HG03025 (cell line): ENCODE results near the gene ZNF248.
A peak's percentile ranks its signal among the peaks of the same experiment; 100 is the strongest.
"Not testable (repeated sequence)": the region's sequence is repeated elsewhere in the genome, so short reads cannot be mapped to it uniquely, and the experiment has no call there.

Experiments
- ATAC-seq: cut with Tn5 transposase; IDR thresholded peaks from one replicate; pipeline ENCODE4 v1.9.1; 2021; ENCODE audit warnings: mild to moderate bottlenecking, moderate library complexity; ENCODE audit not compliant: unreplicated experiment, low FRiP score

ZNF248 gene

DNA sequence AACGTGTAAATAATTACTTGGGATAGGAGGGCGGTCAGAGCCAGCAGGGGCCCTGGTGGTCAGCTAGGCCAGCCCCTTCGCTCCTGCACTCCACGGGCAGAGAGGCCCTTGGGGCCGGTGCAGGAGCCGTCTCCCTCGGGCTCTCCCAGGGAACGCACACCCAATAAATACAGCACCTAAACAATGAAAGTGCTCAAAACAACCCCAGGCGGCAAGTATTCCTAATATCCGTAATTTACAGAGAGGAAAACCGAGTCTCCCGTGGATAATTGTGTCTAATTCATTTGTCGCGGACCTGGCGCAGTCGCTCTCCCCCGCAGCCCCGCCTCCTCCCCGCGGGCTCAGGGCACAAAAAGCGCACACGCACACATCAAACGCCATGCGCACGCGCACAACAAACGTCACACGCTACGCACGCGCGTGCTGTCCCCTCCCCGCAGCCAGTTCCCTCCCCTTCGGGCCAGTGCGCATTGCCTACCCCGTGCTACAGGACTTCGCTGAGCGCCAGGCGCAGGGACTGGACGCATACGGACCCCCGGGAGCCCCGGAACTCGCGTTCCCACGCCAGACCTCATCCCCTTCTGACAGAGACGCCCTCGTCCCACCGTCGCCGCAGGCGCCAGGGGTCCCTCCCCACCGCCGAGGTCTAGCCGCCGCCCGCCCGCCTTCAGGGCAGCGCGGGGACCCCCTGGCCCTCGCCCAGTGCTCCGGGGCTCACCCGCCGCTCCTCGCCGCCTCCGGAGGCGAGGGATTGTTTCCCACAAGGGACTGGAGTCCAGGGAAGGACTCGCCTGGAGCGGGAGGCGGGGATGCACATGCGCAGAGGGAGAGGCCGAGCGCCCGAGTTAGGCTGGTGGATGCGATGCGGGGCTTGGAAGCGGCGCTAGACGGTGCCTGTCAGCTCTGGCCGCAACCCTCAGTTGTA lies at the start of gene ZNF248:
Gene ZNF248, minus strand, starts transcription at position 324 of the 925 bp plus-strand sequence. CDS start 1,300 bp downstream, outside the sequence.
- ATAC-seq = peak; percentile 94

DNA sequence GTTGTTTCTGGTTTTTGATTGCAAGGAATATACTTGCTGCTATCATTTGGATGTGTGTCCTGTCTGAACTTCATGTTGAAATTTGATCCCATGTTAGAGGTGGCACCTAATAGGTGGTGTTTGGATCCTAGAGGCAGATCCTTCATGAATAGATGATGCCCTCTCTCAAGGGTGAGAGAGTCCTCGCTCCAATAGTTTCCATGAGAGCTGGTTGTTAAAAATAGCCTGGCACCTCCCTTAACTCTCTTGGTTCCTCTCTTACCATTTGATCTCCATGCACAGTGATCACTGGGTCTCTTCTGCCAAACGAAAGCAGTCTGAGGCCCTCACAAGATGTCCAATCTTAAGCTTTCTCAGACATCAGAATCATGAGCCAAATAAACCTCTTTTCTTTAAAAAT lies 49.0 kb upstream of the ZNF248 start:
- ATAC-seq = no peak

GRCh38 chr10:37896436-37896835 lies 39.0 kb upstream of the ZNF248 start:
- no peak for ATAC-seq

DNA sequence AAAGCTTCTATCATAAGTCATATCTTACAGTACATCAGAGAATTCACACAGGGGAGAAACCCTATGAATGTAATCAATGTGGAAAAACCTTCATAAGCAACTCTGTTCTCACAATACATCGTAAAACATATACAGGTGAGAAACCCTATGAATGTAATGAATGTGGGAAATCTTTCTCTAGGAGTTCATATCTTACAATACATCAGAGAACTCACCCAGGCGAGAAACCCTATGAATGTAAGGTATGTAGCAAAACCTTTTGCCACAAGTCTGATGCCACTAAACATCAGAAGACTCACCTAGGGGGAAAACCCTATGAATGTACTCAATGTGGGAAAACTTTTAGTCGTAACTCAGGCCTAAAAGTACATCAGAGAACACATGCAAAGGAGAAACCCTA lies 38.3 kb upstream of the ZNF248 start:
- ATAC-seq = no peak

- no peak for ATAC-seq
These were observed 28.4 kb upstream of the ZNF248 start for GRCh38 chr10:37885850-37886249.

- no peak for ATAC-seq
These were observed 15.5 kb upstream of the ZNF248 start for GRCh38 chr10:37872955-37873354.

DNA sequence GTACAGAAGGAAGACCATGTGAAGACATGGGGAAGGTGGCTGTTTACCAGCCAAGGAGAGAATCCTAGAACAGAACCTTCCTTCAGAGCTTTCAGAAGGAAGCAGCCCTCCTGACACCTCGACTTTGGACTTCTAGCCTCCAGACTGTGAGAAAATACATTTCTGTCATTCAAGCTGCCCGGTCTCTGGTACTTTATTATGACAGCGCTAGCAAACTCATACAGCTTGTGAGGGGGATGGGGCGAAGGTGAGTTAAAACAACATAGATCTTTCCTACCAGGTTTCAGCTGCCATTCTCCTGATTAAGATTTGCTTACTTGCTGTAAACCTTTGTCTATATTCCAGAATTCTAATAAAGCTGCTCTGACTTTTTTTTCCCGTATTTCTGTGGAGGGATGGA lies 14.9 kb upstream of the ZNF248 start:
- ATAC-seq = no peak

DNA sequence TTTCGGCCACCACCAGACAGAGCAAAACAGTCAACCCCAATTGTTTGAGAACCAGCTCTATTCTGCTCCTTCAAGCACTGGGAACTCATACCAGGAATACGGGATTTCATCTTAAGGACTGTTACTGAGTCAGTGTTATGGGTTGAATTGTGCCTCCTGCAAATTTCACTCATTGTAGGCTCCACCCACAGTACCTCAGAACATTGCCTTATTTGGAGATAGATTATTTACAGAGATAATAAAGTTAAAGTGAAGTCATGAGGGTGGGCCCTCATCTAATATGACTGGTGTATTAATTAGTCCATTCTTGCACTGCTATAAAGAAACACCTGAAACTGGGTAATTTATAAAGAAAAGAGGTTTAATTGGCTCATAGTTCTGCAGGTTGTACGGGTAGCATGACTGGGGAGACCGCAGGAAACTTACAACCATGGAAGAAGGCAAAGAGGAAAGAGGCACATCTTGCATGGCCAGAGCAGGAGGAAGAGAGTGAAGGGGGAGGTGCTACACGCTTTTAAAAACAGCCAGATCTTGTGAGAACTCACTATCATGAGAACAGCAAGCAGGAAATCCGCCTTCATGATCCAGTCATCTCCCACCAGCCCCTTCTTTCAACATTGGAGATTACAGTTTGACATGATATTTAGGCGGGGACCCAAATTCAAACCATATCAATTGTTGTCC lies 14.3 kb upstream of the ZNF248 start:
- ATAC-seq = no peak

- ATAC-seq = no peak
These were observed 13.7 kb upstream of the ZNF248 start for GRCh38 chr10:37871143-37871542.

- ATAC-seq = no peak
These were observed 11.4 kb upstream of the ZNF248 start for GRCh38 chr10:37868796-37869195.

- no peak for ATAC-seq
These were observed 8.8 kb upstream of the ZNF248 start for GRCh38 chr10:37865957-37866803.

DNA sequence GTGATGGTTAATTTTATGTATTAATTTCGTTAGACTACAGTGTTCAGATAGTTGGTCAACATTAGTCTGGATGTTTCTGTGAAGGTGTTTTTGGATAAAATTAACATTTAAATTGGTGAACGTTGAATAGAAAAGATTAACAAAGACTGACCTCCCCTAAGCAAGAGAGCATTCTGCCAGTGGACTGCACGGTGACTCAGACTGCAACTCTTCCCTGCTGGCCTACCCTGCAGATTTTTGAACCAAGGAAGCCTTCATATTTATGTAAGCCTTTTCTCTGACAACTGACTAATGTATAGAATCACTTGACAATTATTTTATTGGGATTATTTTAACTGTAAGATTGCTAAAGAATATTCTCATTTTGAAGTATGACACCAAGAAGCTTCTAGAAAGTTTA lies 7.9 kb upstream of the ZNF248 start:
- no peak for ATAC-seq

DNA sequence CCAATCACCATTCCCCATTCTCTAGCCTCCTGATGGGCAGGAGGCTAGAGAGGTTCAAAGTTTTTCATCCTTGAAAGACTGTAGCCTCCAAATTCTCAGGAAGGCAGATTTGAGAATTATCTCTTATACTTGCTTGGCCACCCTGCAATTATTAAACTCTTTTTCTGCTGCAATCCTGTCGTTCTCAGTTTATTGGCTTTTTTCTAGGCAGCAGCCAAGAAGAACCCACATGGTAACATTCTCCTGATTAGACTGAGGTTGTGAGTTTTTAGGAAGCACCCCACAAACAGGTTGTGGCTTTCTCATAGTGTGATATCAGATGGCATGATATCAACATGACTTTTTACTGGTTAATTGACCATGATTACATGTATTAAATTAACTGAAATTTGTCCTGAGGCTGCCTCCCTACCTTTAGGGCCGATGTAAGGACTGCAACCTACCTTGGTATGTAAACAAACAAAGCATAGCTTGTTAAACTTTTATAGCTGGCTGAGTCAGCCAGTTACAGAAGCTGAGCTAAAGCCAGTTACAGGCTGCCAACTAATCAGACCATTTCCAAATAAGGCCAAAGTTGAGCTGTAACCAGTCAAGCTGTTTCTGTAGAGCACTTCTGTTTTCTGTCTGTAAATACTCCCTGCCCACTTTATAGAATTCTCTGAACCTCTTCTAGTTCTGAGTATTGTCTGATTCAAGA lies 3.2 kb upstream of the ZNF248 start:
- no peak for ATAC-seq

DNA sequence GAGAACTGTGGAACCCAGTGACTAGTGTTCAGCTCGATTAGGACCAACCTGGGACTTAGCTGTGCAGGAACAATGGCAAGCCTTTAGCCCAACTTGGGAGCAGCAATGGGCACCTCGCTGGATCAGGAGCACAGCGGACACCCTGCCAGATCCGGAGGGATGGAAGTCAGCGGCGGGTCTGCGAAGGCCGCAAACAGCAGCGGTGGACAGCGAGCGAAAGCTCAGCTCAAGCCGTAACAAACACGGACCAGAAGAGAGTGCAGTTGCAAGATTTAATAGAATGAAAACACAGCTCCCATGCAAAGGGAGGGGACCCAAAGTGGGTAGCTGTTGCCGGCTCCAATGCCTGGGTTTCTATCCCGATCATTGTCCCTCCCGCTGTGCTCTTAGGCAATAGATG lies 1.9 kb upstream of the ZNF248 start:
- ATAC-seq = not testable (repeated sequence)

GRCh38 chr10:37856881-37857286 lies 526 bp downstream of the ZNF248 start:
- peak; percentile 14 for ATAC-seq

- no peak for ATAC-seq
These were observed 1.8 kb downstream of the ZNF248 start for GRCh38 chr10:37855636-37856035.

- no peak for ATAC-seq
These were observed 2.8 kb downstream of the ZNF248 start for GRCh38 chr10:37854626-37855025.

- no peak for ATAC-seq
These were observed 12.8 kb downstream of the ZNF248 start for GRCh38 chr10:37844644-37845043.

- no peak for ATAC-seq
These were observed 18.2 kb downstream of the ZNF248 start for GRCh38 chr10:37839243-37839642.
